Measurements from ENCODE around the gene CEMIP. TPM values are rescaled to one million over a fixed set of nuclear protein-coding genes. Genes with fewer than 3 reads are reported as not detected.

CEMIP gene
- polyA plus RNA-seq, 2 of the 4 experiments (the other 2 are of a cell fraction): 0.54 to 0.84 TPM

DNA sequence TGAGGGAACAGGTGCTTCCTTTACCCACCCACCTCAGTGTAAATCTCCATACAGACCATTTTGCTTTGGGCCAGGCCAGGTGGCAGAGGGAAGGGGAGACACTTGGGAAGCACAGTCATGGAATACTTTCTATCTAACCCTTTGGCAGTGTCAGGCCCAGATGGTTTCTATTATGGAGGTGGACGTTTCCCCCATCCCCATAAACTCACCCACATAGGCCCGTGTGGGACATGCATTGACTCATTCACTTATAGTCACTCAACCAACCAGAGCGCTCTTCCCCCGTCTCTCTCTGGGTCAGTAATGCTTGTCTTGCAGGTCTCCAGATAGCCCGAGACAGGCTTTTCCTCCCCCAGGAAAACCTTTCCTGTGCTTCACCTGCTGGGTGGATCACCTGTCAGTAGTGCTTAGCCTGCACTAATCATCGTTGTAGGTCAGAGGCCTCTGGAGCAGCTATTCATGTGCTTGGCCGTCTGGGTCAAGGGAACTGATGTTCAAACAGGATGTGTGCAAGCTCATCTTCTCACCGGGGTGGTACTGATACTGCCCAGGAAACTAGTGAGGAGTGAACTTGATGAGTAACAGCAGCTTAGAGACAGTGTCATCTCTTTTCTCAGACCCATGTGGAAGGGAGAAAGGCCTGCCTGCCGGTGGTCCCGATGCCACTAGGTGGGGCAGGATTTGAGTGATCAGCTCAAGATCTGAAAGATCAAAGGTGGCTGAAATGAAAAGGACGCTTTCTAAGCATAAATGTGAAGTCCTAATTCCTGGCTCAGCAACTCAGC is 67.1 kb downstream of the CEMIP start:
- no peak for FAIRE-seq
- no peaks in the 10 kb centered on the region for H3K9me3 ChIP-seq
- ChIA-PET CTCF (interaction anchor here (1.1 to 1.9 kb wide), 5 partner anchors 11 to 391 kb away, joined by 3 to 5 read pairs (median 4); no protein-coding TSS in a partner anchor), POLR2A (no interaction called here)
- no peak for ATAC-seq
- 63% methylated on average over 11 of the region's 11 CpGs for WGBS (ENCODE audit: missing lambda C conversion rate)
- H3K4me3 ChIP-seq: no peak overlapping the region
- no peak overlapping the region for H3K27ac ChIP-seq
- no peak overlapping the region for H3K4me2 ChIP-seq
- no peak for TF ChIP-seq ZFP36 (IDR thresholded peaks at IDR 0.05; ENCODE audit: borderline replicate concordance, partially characterized antibody)
- no peak for TF ChIP-seq CBX2 (IDR thresholded peaks at IDR 0.05; ENCODE audit: borderline replicate concordance, low read depth)
- TF ChIP-seq, protein P1, sequence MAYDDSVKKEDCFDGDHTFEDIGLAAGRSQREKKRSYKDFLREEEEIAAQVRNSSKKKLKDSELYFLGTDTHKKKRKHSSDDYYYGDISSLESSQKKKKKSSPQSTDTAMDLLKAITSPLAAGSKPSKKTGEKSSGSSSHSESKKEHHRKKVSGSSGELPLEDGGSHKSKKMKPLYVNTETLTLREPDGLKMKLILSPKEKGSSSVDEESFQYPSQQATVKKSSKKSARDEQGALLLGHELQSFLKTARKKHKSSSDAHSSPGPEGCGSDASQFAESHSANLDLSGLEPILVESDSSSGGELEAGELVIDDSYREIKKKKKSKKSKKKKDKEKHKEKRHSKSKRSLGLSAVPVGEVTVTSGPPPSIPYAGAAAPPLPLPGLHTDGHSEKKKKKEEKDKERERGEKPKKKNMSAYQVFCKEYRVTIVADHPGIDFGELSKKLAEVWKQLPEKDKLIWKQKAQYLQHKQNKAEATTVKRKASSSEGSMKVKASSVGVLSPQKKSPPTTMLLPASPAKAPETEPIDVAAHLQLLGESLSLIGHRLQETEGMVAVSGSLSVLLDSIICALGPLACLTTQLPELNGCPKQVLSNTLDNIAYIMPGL (CRISPR knock-in tag; IDR thresholded peaks at IDR 0.05; ENCODE audit: borderline replicate concordance): no peak
- no peak for TF ChIP-seq SMC3 (IDR thresholded peaks at IDR 0.05)
- TF ChIP-seq JUN (IDR thresholded peaks at IDR 0.05): no peak
- no peak for TF ChIP-seq ZSCAN20 (CRISPR knock-in tag; IDR thresholded peaks at IDR 0.05)
- TF ChIP-seq ZC3H11A (IDR thresholded peaks at IDR 0.05): no peak
- TF ChIP-seq MAZ (IDR thresholded peaks at IDR 0.05; ENCODE audit: borderline replicate concordance, low read depth, low read length): no peak
- TF ChIP-seq, protein P2, sequence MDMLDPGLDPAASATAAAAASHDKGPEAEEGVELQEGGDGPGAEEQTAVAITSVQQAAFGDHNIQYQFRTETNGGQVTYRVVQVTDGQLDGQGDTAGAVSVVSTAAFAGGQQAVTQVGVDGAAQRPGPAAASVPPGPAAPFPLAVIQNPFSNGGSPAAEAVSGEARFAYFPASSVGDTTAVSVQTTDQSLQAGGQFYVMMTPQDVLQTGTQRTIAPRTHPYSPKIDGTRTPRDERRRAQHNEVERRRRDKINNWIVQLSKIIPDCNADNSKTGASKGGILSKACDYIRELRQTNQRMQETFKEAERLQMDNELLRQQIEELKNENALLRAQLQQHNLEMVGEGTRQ (IDR thresholded peaks at IDR 0.05): no peak
- no peak for TF ChIP-seq KDM5A (IDR thresholded peaks at IDR 0.05)
- TF ChIP-seq POLR2AphosphoS2 (conservative IDR thresholded peaks at IDR 0.05; ENCODE audit: low read length): no peak
- H3K4me1 ChIP-seq: peaks cover 21% of the 10 kb centered on the region
- no peak for DNase-seq (ENCODE audit: low read depth in 1 of 2, low spot score in 1 of 2)

DNA sequence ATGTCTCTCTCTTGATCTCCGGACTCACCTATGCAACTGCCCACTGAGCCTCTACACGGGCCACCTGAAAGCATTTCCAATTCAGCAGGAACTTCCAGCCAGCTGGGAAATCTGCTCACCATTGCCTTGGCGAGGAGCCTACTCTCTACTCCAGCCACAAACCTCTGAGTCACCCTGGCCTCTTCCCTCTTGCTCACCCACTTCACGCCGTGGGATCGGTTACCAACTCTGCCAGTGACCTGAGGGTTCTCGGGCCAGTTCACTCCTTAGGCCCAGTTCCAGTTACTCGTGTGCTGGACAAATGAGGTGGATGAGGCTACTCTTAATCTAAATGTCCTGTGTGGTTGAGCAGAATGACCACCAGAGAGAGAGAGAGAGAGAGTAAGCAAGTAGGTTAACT is 70.1 kb downstream of the CEMIP start:
- peak; percentile 28 for FAIRE-seq
- 38% methylated on average over 8 of the region's 8 CpGs for WGBS (ENCODE audit: missing lambda C conversion rate)
- Histone ChIP-seq H3K4me2 (no peak overlapping the region), H3K4me3 (no peak overlapping the region), H3K9me3 (no peaks in the 10 kb centered on the region), H3K27ac (no peak overlapping the region), H3K4me1 (peaks cover 15% of the 10 kb centered on the region)
- ChIA-PET POLR2A (no interaction called here), CTCF (interaction anchor here (1.0 to 1.4 kb wide), 3 partner anchors 10 to 121 kb away, joined by 3 to 4 read pairs (median 4); no protein-coding TSS in a partner anchor)
- TF ChIP-seq MYC (IDR thresholded peaks at IDR 0.05; ENCODE audit: borderline replicate concordance, low read length): no peak
- TF ChIP-seq, protein P3, sequence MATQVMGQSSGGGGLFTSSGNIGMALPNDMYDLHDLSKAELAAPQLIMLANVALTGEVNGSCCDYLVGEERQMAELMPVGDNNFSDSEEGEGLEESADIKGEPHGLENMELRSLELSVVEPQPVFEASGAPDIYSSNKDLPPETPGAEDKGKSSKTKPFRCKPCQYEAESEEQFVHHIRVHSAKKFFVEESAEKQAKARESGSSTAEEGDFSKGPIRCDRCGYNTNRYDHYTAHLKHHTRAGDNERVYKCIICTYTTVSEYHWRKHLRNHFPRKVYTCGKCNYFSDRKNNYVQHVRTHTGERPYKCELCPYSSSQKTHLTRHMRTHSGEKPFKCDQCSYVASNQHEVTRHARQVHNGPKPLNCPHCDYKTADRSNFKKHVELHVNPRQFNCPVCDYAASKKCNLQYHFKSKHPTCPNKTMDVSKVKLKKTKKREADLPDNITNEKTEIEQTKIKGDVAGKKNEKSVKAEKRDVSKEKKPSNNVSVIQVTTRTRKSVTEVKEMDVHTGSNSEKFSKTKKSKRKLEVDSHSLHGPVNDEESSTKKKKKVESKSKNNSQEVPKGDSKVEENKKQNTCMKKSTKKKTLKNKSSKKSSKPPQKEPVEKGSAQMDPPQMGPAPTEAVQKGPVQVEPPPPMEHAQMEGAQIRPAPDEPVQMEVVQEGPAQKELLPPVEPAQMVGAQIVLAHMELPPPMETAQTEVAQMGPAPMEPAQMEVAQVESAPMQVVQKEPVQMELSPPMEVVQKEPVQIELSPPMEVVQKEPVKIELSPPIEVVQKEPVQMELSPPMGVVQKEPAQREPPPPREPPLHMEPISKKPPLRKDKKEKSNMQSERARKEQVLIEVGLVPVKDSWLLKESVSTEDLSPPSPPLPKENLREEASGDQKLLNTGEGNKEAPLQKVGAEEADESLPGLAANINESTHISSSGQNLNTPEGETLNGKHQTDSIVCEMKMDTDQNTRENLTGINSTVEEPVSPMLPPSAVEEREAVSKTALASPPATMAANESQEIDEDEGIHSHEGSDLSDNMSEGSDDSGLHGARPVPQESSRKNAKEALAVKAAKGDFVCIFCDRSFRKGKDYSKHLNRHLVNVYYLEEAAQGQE (IDR thresholded peaks at IDR 0.05): no peak
- TF ChIP-seq, protein P1 (CRISPR knock-in tag; IDR thresholded peaks at IDR 0.05; ENCODE audit: borderline replicate concordance): no peak
- no peak for TF ChIP-seq PHF8 (IDR thresholded peaks at IDR 0.05; ENCODE audit: borderline replicate concordance, low read depth)
- no peak for TF ChIP-seq SMC3 (IDR thresholded peaks at IDR 0.05)
- TF ChIP-seq RFX5 (IDR thresholded peaks at IDR 0.05): no peak
- TF ChIP-seq KDM5A (IDR thresholded peaks at IDR 0.05): no peak
- TF ChIP-seq FOSL2 (IDR thresholded peaks at IDR 0.05): no peak
- TF ChIP-seq FOSL2 (CRISPR knock-in tag; IDR thresholded peaks at IDR 0.05): no peak
- no peak for TF ChIP-seq RNF2 (IDR thresholded peaks at IDR 0.05; ENCODE audit: borderline replicate concordance, low read depth)
- TF ChIP-seq ZFP36 (IDR thresholded peaks at IDR 0.05; ENCODE audit: borderline replicate concordance, partially characterized antibody): no peak
- TF ChIP-seq HEYL (CRISPR knock-in tag; IDR thresholded peaks at IDR 0.05): no peak
- TF ChIP-seq MAFK (IDR thresholded peaks at IDR 0.05; ENCODE audit: partially characterized antibody): no peak
- TF ChIP-seq, protein P4, sequence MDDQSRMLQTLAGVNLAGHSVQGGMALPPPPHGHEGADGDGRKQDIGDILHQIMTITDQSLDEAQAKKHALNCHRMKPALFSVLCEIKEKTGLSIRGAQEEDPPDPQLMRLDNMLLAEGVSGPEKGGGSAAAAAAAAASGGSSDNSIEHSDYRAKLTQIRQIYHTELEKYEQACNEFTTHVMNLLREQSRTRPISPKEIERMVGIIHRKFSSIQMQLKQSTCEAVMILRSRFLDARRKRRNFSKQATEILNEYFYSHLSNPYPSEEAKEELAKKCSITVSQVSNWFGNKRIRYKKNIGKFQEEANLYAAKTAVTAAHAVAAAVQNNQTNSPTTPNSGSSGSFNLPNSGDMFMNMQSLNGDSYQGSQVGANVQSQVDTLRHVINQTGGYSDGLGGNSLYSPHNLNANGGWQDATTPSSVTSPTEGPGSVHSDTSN (IDR thresholded peaks at IDR 0.05): no peak
- no peak for TF ChIP-seq GATA3 (IDR thresholded peaks at IDR 0.05; ENCODE audit: borderline replicate concordance)
- TF ChIP-seq RAD21 (conservative IDR thresholded peaks at IDR 0.05 in 1 of 2, IDR thresholded peaks at IDR 0.05 in 1 of 2): no peak
- TF ChIP-seq, protein P5, sequence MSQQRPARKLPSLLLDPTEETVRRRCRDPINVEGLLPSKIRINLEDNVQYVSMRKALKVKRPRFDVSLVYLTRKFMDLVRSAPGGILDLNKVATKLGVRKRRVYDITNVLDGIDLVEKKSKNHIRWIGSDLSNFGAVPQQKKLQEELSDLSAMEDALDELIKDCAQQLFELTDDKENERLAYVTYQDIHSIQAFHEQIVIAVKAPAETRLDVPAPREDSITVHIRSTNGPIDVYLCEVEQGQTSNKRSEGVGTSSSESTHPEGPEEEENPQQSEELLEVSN (IDR thresholded peaks at IDR 0.05; ENCODE audit: borderline replicate concordance, low read depth): no peak
- TF ChIP-seq FOXS1 (CRISPR knock-in tag; IDR thresholded peaks at IDR 0.05): no peak
- ATAC-seq: peak; percentile 52 to 69; a peak in 4 of 6 replicates
- DNase-seq (ENCODE audit: low read depth in 1 of 2, low spot score in 1 of 2): peak; percentile 41 to 55
